C4-2B (cell line): ENCODE data around the gene TNNI3K.

Experiments used
- CTCF ChIP-seq: fragments of 450-650 bp; conservative IDR thresholded peaks from 2 replicates; pipeline ENCODE4 v1.5.1; 2017; ENCODE audit warnings: mild to moderate bottlenecking
- ZFX ChIP-seq: fragments of 450-650 bp; IDR thresholded peaks from 2 replicates; pipeline ENCODE4 v1.6.1; 2017

GRCh38 chr1:74591949-74592348 is 356.8 kb downstream of the TNNI3K start:
- no peak for TF ChIP-seq CTCF
- no peak for TF ChIP-seq ZFX
